MM.1S (cell line): ENCODE data around the gene KDM5C.

Source experiments
- DNase-seq: peaks from one replicate; pipeline ENCODE4 v3.0.0-alpha.2; 2015
- H2AFZ ChIP-seq: fragments of 300-600 bp; sonication (generic); 2 replicates; pipeline ENCODE4 v1.6.0; 2016; ENCODE audit warnings: antibody characterized with exemption, low read length
- H3F3A ChIP-seq: fragments of 300-600 bp; sonication (generic); 2 replicates; pipeline ENCODE4 v1.6.1; 2016; ENCODE audit warnings: mild to moderate bottlenecking, antibody characterized with exemption, low read length, moderate library complexity, mixed read lengths; ENCODE audit not compliant: insufficient read depth
- H3K27ac ChIP-seq: fragments of 300-600 bp; sonication (generic); 2 replicates; pipeline ENCODE4 v1.5.1; 2016; ENCODE audit warnings: mild to moderate bottlenecking, low read length
- H3K27me3 ChIP-seq: fragments of 300-600 bp; sonication (generic); replicated peaks from 2 replicates; pipeline ENCODE4 v1.6.0; 2016; ENCODE audit warnings: low read length; ENCODE audit not compliant: insufficient read depth
- H3K36me3 ChIP-seq: fragments of 300-600 bp; sonication (generic); replicated peaks from 2 replicates; pipeline ENCODE4 v1.6.1; 2016; ENCODE audit warnings: mild to moderate bottlenecking, low read length, mixed read lengths; ENCODE audit not compliant: insufficient read depth
- H3K4me1 ChIP-seq: fragments of 300-600 bp; sonication (generic); 2 replicates; pipeline ENCODE4 v1.6.1; 2016; ENCODE audit warnings: low read length, mixed read lengths
- H3K4me2 ChIP-seq: fragments of 300-600 bp; sonication (generic); 2 replicates; pipeline ENCODE4 v1.6.0; 2016; ENCODE audit warnings: low read depth, low read length
- H3K4me3 ChIP-seq: fragments of 300-600 bp; sonication (generic); 2 replicates; pipeline ENCODE4 v1.5.1; 2016; ENCODE audit warnings: low read length, mixed read lengths
- H3K79me2 ChIP-seq: fragments of 300-600 bp; sonication (generic); 2 replicates; pipeline ENCODE4 v1.6.1; 2016; ENCODE audit warnings: mixed run types, low read length, mixed read lengths
- H3K9ac ChIP-seq: fragments of 300-600 bp; sonication (generic); 2 replicates; pipeline ENCODE4 v1.6.1; 2016; ENCODE audit warnings: low read length, mixed read lengths
- H3K9me2 ChIP-seq: fragments of 300-600 bp; sonication (generic); replicated peaks from 2 replicates; pipeline ENCODE4 v1.6.1; 2016; ENCODE audit warnings: mild to moderate bottlenecking, low read length, mixed read lengths; ENCODE audit not compliant: insufficient read depth
- H3K9me3 ChIP-seq: fragments of 300-600 bp; sonication (generic); replicated peaks from 2 replicates; pipeline ENCODE4 v1.6.1; 2016; ENCODE audit warnings: mild to moderate bottlenecking, low read length, mixed read lengths; ENCODE audit not compliant: insufficient read depth
- H4K20me1 ChIP-seq: fragments of 300-600 bp; sonication (generic); 2 replicates; pipeline ENCODE4 v1.6.1; 2016; ENCODE audit warnings: mild to moderate bottlenecking, low read length, moderate library complexity, mixed read lengths; ENCODE audit not compliant: insufficient read depth
- CTCF ChIP-seq: fragments of 300-600 bp; sonication (generic); IDR thresholded peaks from 2 replicates; pipeline ENCODE4 v1.5.1; 2016; ENCODE audit warnings: antibody characterized with exemption, low read length, mixed read lengths
- EZH2 ChIP-seq: fragments of 300-600 bp; sonication (generic); optimal IDR thresholded peaks from 2 replicates; pipeline ENCODE3; 2017; ENCODE audit warnings: low read depth, mild to moderate bottlenecking, antibody characterized with exemption, low read length, mixed read lengths
- EZH2phosphoT487 ChIP-seq: fragments of 300-600 bp; sonication (generic); IDR thresholded peaks from 2 replicates; pipeline ENCODE4 v1.6.1; 2018; ENCODE audit warnings: antibody characterized with exemption, low read length

Gene KDM5C

GRCh38 chrX:53268173-53268572 lies 43.2 kb upstream of the KDM5C start:
- Histone ChIP-seq H3K9ac (no peak overlapping the region), H3K27me3 (no peaks in the 10 kb centered on the region), H3K4me3 (no peak overlapping the region), H3K4me1 (no peaks in the 10 kb centered on the region), H3K4me2 (no peak overlapping the region), H3K9me3 (no peaks in the 10 kb centered on the region), H3K79me2 (no peaks in the 10 kb centered on the region), H4K20me1 (no peaks in the 10 kb centered on the region), H3F3A (no peaks in the 10 kb centered on the region), H3K36me3 (no peaks in the 10 kb centered on the region), H2AFZ (no peak overlapping the region), H3K9me2 (no peaks in the 10 kb centered on the region), H3K27ac (no peak overlapping the region)
- DNase-seq: no peak
- TF ChIP-seq EZH2 (no peak), CTCF (no peak), EZH2phosphoT487 (no peak)

GRCh38 chrX:53266914-53267313 lies 41.9 kb upstream of the KDM5C start:
- Histone ChIP-seq H2AFZ (no peak overlapping the region), H4K20me1 (no peaks in the 10 kb centered on the region), H3K4me2 (no peak overlapping the region), H3K9me2 (no peaks in the 10 kb centered on the region), H3K9me3 (no peaks in the 10 kb centered on the region), H3F3A (no peaks in the 10 kb centered on the region), H3K27me3 (no peaks in the 10 kb centered on the region), H3K9ac (no peak overlapping the region), H3K4me1 (no peaks in the 10 kb centered on the region), H3K36me3 (no peaks in the 10 kb centered on the region), H3K79me2 (no peaks in the 10 kb centered on the region), H3K4me3 (no peak overlapping the region), H3K27ac (no peak overlapping the region)
- no peak for DNase-seq
- TF ChIP-seq CTCF: no peak
- no peak for TF ChIP-seq EZH2
- TF ChIP-seq EZH2phosphoT487: no peak

GRCh38 chrX:53265771-53266574 lies 41.0 kb upstream of the KDM5C start:
- Histone ChIP-seq H3K36me3 (no peaks in the 10 kb centered on the region), H3K9ac (no peak overlapping the region), H3K27ac (no peak overlapping the region), H3K4me1 (no peaks in the 10 kb centered on the region), H3K4me2 (no peak overlapping the region), H3K9me3 (no peaks in the 10 kb centered on the region), H3K4me3 (no peak overlapping the region), H3K9me2 (no peaks in the 10 kb centered on the region), H3F3A (no peaks in the 10 kb centered on the region), H2AFZ (no peak overlapping the region), H4K20me1 (no peaks in the 10 kb centered on the region), H3K27me3 (no peaks in the 10 kb centered on the region), H3K79me2 (no peaks in the 10 kb centered on the region)
- no peak for DNase-seq
- no peak for TF ChIP-seq CTCF
